KMS-11 (cell line): ENCODE data around the gene PTGDS.
A peak's percentile ranks its signal among the peaks of the same experiment; 100 is the strongest.

ENCODE experiments used
- H2AFZ ChIP-seq: fragments of 200-600 bp; sonication (generic); 2 replicates; pipeline ENCODE4 v1.6.1; 2016; ENCODE audit warnings: antibody characterized with exemption, mixed run types, low read depth
- H3K27ac ChIP-seq: fragments of 200-600 bp; sonication (generic); 2 replicates; pipeline ENCODE4 v1.6.1; 2016; ENCODE audit warnings: mild to moderate bottlenecking, mixed run types
- H3K27me3 ChIP-seq: fragments of 200-600 bp; sonication (generic); 2 replicates; pipeline ENCODE4 v1.6.1; 2017; ENCODE audit warnings: mild to moderate bottlenecking, low read depth, mixed run types, moderate library complexity; ENCODE audit not compliant: insufficient read depth
- H3K36me3 ChIP-seq: fragments of 200-600 bp; sonication (generic); 2 replicates; pipeline ENCODE4 v1.6.1; 2017; ENCODE audit warnings: mild to moderate bottlenecking, mixed run types; ENCODE audit not compliant: insufficient read depth
- H3K4me1 ChIP-seq: fragments of 200-600 bp; sonication (generic); 2 replicates; pipeline ENCODE4 v1.6.1; 2016; ENCODE audit warnings: mild to moderate bottlenecking, low read depth, mixed run types; ENCODE audit not compliant: poor library complexity, severe bottlenecking
- H3K4me2 ChIP-seq: fragments of 200-600 bp; sonication (generic); 2 replicates; pipeline ENCODE4 v1.7.0; 2016; ENCODE audit warnings: mild to moderate bottlenecking, mixed run types
- H3K4me3 ChIP-seq: fragments of 200-600 bp; sonication (generic); IDR thresholded peaks from 2 replicates; pipeline ENCODE4 v1.6.1; 2017; ENCODE audit warnings: low read depth, low read length, mixed read lengths; ENCODE audit not compliant: insufficient read depth
- H3K79me2 ChIP-seq: fragments of 200-600 bp; sonication (generic); 2 replicates; pipeline ENCODE4 v1.6.1; 2016; ENCODE audit warnings: low read depth, mixed run types; ENCODE audit not compliant: insufficient read depth
- H3K9ac ChIP-seq: fragments of 200-600 bp; sonication (generic); 2 replicates; pipeline ENCODE4 v1.6.1; 2016; ENCODE audit warnings: mild to moderate bottlenecking, mixed run types
- H4K20me1 ChIP-seq: fragments of 200-600 bp; sonication (generic); 2 replicates; pipeline ENCODE4 v1.6.1; 2016; ENCODE audit warnings: mild to moderate bottlenecking, mixed run types; ENCODE audit not compliant: insufficient read depth
- TF ChIP-seq, protein P1 (sequence below): fragments of 200-600 bp; sonication (generic); conservative IDR thresholded peaks from 2 replicates; pipeline ENCODE4 v1.6.1; 2017; ENCODE audit warnings: low read depth, mild to moderate bottlenecking, antibody characterized with exemption, low read length, moderate library complexity, mixed read lengths

Gene PTGDS

DNA sequence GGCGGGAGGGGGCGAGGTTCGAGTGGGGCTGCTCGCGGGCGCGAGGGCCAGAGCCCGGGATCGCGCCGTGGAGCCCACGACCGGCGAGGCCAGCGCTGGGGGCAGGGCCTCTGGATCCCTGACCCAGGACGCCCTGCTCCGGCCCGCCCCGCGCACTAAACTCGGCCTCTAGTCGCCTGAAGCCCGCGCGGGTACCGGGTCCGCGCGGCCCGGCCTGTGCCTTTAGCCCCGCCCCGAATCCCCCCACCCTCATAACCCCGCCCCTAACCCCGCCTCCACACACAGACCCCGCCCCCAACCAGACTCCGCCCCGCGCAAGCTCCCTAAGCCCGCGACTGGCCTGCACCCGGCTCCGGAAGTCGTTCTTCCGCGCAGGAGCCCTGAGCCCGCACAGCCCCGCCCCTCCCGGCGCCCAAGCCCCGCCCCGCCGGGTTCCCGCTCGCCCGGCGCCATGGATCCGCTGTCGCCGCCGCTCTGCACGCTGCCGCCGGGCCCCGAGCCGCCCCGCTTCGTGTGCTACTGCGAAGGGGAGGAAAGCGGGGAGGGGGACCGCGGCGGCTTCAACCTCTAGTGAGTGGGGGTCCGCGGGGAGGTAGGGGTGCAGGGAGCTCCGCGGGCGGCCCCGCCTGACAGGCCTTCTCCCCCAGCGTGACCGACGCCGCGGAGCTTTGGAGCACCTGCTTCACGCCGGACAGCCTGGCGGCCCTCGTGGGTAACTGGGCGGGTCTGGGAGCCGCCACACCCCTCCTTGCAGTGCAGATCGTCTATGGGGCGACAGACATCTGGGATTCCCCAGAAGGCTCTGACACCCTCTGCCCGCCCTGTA, 14.9 kb downstream of the PTGDS start, which contains the start of gene PAXX:
Gene PAXX, plus strand, starts transcription at position 430 of the 826 bp plus-strand sequence. Its CDS starts 22 bp downstream, at position 452.
- H3K79me2 ChIP-seq = no peaks in the 10 kb centered on the region
- H3K4me1 ChIP-seq = peaks cover 9% of the 10 kb centered on the region
- peaks cover 47% of the 10 kb centered on the region for H3K27me3 ChIP-seq
- peak within 1 kb of the TSS; percentile 72 for H2AFZ ChIP-seq
- H3K4me3 ChIP-seq = no peak within 1 kb of the TSS
- TF ChIP-seq, protein P1, sequence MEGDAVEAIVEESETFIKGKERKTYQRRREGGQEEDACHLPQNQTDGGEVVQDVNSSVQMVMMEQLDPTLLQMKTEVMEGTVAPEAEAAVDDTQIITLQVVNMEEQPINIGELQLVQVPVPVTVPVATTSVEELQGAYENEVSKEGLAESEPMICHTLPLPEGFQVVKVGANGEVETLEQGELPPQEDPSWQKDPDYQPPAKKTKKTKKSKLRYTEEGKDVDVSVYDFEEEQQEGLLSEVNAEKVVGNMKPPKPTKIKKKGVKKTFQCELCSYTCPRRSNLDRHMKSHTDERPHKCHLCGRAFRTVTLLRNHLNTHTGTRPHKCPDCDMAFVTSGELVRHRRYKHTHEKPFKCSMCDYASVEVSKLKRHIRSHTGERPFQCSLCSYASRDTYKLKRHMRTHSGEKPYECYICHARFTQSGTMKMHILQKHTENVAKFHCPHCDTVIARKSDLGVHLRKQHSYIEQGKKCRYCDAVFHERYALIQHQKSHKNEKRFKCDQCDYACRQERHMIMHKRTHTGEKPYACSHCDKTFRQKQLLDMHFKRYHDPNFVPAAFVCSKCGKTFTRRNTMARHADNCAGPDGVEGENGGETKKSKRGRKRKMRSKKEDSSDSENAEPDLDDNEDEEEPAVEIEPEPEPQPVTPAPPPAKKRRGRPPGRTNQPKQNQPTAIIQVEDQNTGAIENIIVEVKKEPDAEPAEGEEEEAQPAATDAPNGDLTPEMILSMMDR = no peak
- H3K36me3 ChIP-seq = no peaks in the 10 kb centered on the region
- H3K27ac ChIP-seq = peak within 1 kb of the TSS; percentile 76
- H4K20me1 ChIP-seq = no peaks in the 10 kb centered on the region
- H3K9ac ChIP-seq = peak within 1 kb of the TSS; percentile 86
- H3K4me2 ChIP-seq = peak within 1 kb of the TSS; percentile 89

DNA sequence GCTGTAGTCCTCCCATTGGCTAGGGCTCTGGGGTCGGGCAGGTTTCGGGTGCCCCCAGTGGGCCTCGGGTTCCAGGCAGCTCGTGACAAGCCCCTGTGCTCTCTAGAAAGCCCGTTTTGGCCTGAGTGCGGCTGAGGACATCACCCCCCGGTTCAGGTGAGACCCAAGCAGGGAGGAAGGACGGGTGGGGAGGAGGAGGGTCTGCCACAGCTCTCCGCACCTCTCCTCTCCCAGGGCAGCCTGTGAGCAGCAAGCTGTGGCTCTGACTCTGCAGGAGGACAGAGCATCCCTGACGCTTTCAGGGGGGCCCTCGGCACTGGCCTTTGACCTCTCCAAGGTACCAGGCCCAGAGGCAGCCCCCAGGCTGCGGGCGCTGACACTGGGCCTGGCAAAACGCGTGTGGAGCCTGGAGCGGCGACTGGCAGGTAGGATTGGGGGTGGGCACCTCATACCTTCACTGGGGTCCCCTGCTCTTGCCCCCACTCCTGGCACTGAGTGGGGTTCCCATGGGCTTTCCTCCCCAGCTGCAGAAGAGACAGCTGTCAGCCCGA, 15.6 kb downstream of the PTGDS start:
- no peaks in the 10 kb centered on the region for H3K36me3 ChIP-seq
- H3K27me3 ChIP-seq = peaks cover 47% of the 10 kb centered on the region
- H3K27ac ChIP-seq = peak overlapping the region; percentile 76
- H3K4me2 ChIP-seq = peak overlapping the region; percentile 89
- H3K4me3 ChIP-seq = no peak overlapping the region
- TF ChIP-seq, protein P1 = no peak
- no peaks in the 10 kb centered on the region for H4K20me1 ChIP-seq
- peak overlapping the region; percentile 72; the same call in 1 of the 2 replicates for H2AFZ ChIP-seq
- peak overlapping the region; percentile 86 for H3K9ac ChIP-seq
- H3K4me1 ChIP-seq = peaks cover 9% of the 10 kb centered on the region
- H3K79me2 ChIP-seq = no peaks in the 10 kb centered on the region

DNA sequence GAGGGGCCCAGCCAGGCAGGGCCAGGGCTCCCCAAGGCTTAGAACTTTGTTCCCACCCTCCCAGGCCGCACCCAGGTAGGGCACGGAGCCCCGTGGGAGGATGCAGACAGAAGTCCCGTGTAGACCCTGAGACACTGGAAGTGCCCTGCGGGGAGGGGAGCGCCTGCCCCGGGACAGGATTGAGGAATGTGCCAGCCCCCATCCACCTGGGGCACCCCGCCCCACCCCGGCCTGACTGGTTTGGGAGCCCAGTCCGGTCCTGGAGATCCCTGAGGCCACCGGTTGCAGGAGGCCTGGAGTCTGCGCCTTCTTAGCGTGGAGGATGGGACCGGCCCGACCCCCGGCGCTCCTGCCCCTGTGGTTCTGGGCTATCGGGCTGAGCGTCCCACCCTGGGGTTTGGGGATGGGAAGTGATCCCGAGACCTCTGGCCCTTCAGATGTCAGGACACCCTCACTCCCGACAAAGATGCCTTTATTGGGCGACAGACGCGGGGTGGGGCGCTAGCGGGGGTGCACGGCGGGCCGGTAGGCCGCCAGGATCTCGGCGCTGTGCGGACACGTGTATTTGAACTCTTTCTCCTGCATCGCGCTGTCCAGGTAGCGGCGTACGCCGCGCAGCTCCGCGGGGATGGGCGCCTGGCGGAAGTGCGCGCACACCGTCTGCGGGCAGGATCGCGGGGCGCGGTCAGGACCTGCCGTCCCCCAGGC, 17.0 kb downstream of the PTGDS start:
- Histone ChIP-seq H4K20me1 (no peaks in the 10 kb centered on the region), H3K79me2 (no peaks in the 10 kb centered on the region), H2AFZ (no peak overlapping the region), H3K4me3 (no peak overlapping the region), H3K4me2 (no peak overlapping the region), H3K4me1 (peaks cover 13% of the 10 kb centered on the region), H3K27ac (no peak overlapping the region), H3K27me3 (peaks cover 46% of the 10 kb centered on the region), H3K36me3 (no peaks in the 10 kb centered on the region), H3K9ac (no peak overlapping the region)
- TF ChIP-seq, protein P1 = no peak

DNA sequence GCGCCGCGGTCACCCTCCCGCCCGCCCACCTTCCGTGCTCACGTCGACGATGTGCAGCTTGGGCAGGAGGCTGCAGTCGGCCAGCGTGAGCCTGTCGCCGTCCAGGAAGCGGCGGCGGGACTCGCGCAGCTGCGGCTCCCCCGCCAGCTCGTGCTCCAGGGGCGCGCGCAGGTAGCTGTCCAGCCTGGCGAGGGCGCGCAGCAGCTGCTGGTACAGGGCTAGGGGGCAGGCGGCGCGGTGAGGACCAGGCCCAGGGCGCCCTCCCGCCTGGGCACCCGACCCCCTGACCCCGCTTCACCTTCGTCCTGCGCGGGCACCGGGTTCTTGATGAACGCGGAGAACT, 17.6 kb downstream of the PTGDS start:
- H3K79me2 ChIP-seq = no peaks in the 10 kb centered on the region

More for the DNA sequence above, 17.6 kb downstream of the PTGDS start:
- H3K4me2 ChIP-seq = no peak overlapping the region
- H3K9ac ChIP-seq = no peak overlapping the region
- H3K4me1 ChIP-seq = peaks cover 19% of the 10 kb centered on the region
- H2AFZ ChIP-seq = no peak overlapping the region
- no peak overlapping the region for H3K27ac ChIP-seq
- H3K36me3 ChIP-seq = no peaks in the 10 kb centered on the region
- no peaks in the 10 kb centered on the region for H4K20me1 ChIP-seq
- H3K27me3 ChIP-seq = peaks cover 42% of the 10 kb centered on the region
- TF ChIP-seq, protein P1 = no peak
- no peak overlapping the region for H3K4me3 ChIP-seq
